K562 (cell line): ENCODE data around the gene TAF10. TPM values are rescaled to one million over a fixed set of nuclear protein-coding genes. Genes with fewer than 3 reads are reported as not detected.

Source experiments
- GTF3C2 ChIP-seq: IDR thresholded peaks from 3 replicates; pipeline ENCODE4 v1.6.1; 2011; ENCODE audit warnings: borderline replicate concordance, mild to moderate bottlenecking, moderate library complexity; ENCODE audit not compliant: insufficient read length; ENCODE audit errors: extremely low read depth
- JUND ChIP-seq, 2 experiments: IDR thresholded peaks; 2 replicates in 1 of 2; 3 replicates in 1 of 2; pipeline ENCODE4 v1.6.1; 2011; ENCODE audit warnings: borderline replicate concordance in 2 of 2, low read depth in 2 of 2, low read length in 2 of 2, improper control_type of control experiment in 1 of 2, missing biosample characterization in 1 of 2, missing genetic modification characterization in 1 of 2, missing genetic modification reagents in 1 of 2
- MGA ChIP-seq: fragments of 450-650 bp; IDR thresholded peaks from 2 replicates; pipeline ENCODE4 v1.6.1; 2016; ENCODE audit warnings: mild to moderate bottlenecking, moderate library complexity
- NBN ChIP-seq: fragments of 450-650 bp; IDR thresholded peaks from 2 replicates; pipeline ENCODE4 v1.6.1; 2016; ENCODE audit warnings: low read depth, mild to moderate bottlenecking
- NR2C2 ChIP-seq, 2 experiments: fragments of 200-800 bp in 1 of 2; sonication (Bioruptor generic) in 1 of 2; sonication (generic) in 1 of 2; formaldehyde crosslinking in 1 of 2; IDR thresholded peaks; 2 replicates each; pipeline versions ENCODE4 v1.6.1 to v1.8.0; 2016 to 2022; ENCODE audit warnings: mild to moderate bottlenecking in 1 of 2, missing compliant biosample characterization in 1 of 2, missing genetic modification characterization in 1 of 2, missing genetic modification reagents in 1 of 2
- PURB ChIP-seq: sonication (generic); formaldehyde crosslinking; IDR thresholded peaks from 2 replicates; pipeline ENCODE4 v1.9.0; 2021; ENCODE audit warnings: low read depth, mild to moderate bottlenecking, missing genetic modification reagents
- polyA plus RNA-seq, 8 experiments: library from polyadenylated mRNA; depleted of rRNA in 4 of 8; stranded (reverse) in 5 of 8; unstranded in 3 of 8; fragments of >200 nt; fragmentation: Nextera tagmentation in 2 of 8; fragmentation: Illumina TruSeq in 1 of 8; extraction: Ambion mirVana in 2 of 8; extraction: Trizol in 1 of 8; gene quantifications; 2 replicates each; pipeline versions ENCODE4 v1.2.1 to v1.2.3, GENCODE V29; 2011 to 2014; ENCODE audit warnings: inconsistent platforms in 1 of 8, missing spikeins in 1 of 8
- total RNA-seq, 7 experiments: library from RNA; depleted of rRNA in 6 of 7; stranded (reverse); fragments of >200 nt in 6 of 7; fragmentation: Illumina TruSeq in 2 of 7; extraction: Trizol in 2 of 7; gene quantifications; 2 replicates each; pipeline versions ENCODE4 v1.2.1 to v1.2.3, GENCODE V29; 2011 to 2021; ENCODE audit warnings: low replicate concordance in 1 of 7

TAF10 gene
- total and polyA plus RNA-seq, 9 of the 15 experiments (the other 6 are each of a cell fraction or from before 2014, with no cell fraction given), result 19.5 to 197 (median 121) TPM

GRCh38 chr11:6640985-6641701, 29.1 kb upstream of the TAF10 start (continued):
- TF ChIP-seq MGA (no peak), NR2C2 (CRISPR knock-in tag; IDR thresholded peaks at IDR 0.05) (no peak), NR2C2 (tag; IDR thresholded peaks at IDR 0.05) (no peak), PURB (CRISPR knock-in tag) (no peak), JUND (IDR thresholded peaks at IDR 0.05; ENCODE audit: borderline replicate concordance, low read depth, low read length) (no peak), JUND (tag; IDR thresholded peaks at IDR 0.05; ENCODE audit: borderline replicate concordance, low read depth, low read length) (no peak), GTF3C2 (no peak), NBN (no peak)
